Endothelial cell (in vitro differentiated cells): ENCODE data around the gene MRPL28. TPM values are rescaled to one million over a fixed set of nuclear protein-coding genes. Genes with fewer than 3 reads are reported as not detected.

Experiments
- DNase-seq: peaks from one replicate; pipeline ENCODE4 v3.0.0; 2021; ENCODE audit warnings: low spot score
- H3K27ac Mint-ChIP-seq: one replicate; pipeline ENCODE4 v1.8.0; 2021; ENCODE audit warnings: mixed read lengths, inconsistent platforms; ENCODE audit not compliant: unreplicated experiment
- H3K27me3 Mint-ChIP-seq: one replicate; pipeline ENCODE4 v1.8.0; 2021; ENCODE audit warnings: mild to moderate bottlenecking, moderate library complexity, mixed read lengths, inconsistent platforms; ENCODE audit not compliant: unreplicated experiment
- H3K36me3 Mint-ChIP-seq: one replicate; pipeline ENCODE4 v1.8.0; 2021; ENCODE audit warnings: mild to moderate bottlenecking, low read depth, mixed read lengths, inconsistent platforms; ENCODE audit not compliant: unreplicated experiment
- H3K4me1 Mint-ChIP-seq: one replicate; pipeline ENCODE4 v1.8.0; 2021; ENCODE audit warnings: mild to moderate bottlenecking, mixed read lengths, inconsistent platforms; ENCODE audit not compliant: unreplicated experiment
- H3K4me3 Mint-ChIP-seq: one replicate; pipeline ENCODE4 v1.8.0; 2021; ENCODE audit warnings: mild to moderate bottlenecking, mixed read lengths, inconsistent platforms; ENCODE audit not compliant: unreplicated experiment
- H3K9me3 Mint-ChIP-seq: one replicate; pipeline ENCODE4 v1.8.0; 2021; ENCODE audit warnings: mixed read lengths, inconsistent platforms; ENCODE audit not compliant: unreplicated experiment
- CTCF ChIP-seq: fragments of 200-600 bp; sonication (generic); IDR thresholded peaks from one replicate; pipeline ENCODE4 v1.5.0; 2021; ENCODE audit warnings: antibody characterized with exemption; ENCODE audit not compliant: unreplicated experiment
- total RNA-seq: library from RNA; stranded (reverse); fragmentation: NEBNext Ultra II Directional; extraction: Animal tissue kit (Norgen Biotek cat#: 25700); gene quantifications from one replicate; pipeline ENCODE4 v1.2.1, GENCODE V29; 2021; ENCODE audit not compliant: unreplicated experiment

Gene MRPL28
- total RNA-seq, 1 donor from 2014 or later, result 70.8 TPM

DNA sequence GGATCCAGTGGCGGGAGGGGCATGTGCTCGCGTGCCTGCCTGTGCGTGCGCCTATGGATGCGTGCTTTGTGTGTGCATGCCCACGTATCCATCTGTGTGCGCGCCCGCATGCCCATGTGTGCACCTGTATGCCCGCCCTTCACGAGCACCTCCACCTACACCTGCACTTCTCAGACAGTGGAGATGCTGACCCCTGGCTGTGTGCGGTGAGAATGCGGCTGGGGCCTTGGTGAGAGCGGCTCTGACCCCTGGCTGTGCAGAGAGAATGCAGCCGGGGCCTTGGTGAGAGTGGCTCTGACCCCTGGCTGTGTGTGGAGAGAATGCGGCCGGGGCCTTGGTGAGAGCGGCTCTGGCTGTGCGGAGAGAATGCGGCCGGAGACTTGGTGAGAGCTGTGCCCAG, 51.7 kb downstream of the MRPL28 start:
- DNase-seq, result peak; percentile 41
- no peak overlapping the region for H3K4me3 Mint-ChIP-seq

DNA sequence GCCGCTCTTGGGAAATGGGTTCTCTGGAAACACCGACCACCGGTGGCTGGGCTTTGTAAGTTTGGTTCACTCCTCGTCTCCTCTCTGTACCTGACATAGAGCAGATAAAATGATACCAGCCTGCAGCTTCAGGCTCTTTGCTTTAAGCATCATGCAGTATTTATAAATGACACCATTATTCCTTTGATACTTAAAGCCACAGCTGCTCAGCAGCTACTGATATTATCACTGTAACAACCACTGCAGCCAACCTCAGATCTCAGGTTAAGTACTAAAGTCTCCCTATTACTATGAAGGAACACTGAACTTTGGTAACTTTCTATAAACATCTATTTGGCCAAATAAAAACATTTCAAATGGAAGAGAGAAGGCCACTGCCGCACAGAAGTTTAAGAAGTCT, 52.8 kb downstream of the MRPL28 start:
- DNase-seq, result no peak
- TF ChIP-seq CTCF, result no peak
- H3K36me3 Mint-ChIP-seq, result peaks cover 18% of the 10 kb centered on the region
- H3K27ac Mint-ChIP-seq, result no peak overlapping the region
- H3K4me1 Mint-ChIP-seq, result peaks cover 3% of the 10 kb centered on the region
- no peaks in the 10 kb centered on the region for H3K9me3 Mint-ChIP-seq
- H3K4me3 Mint-ChIP-seq, result no peak overlapping the region
- peaks cover 3% of the 10 kb centered on the region for H3K27me3 Mint-ChIP-seq

More for the DNA sequence above, 51.7 kb downstream of the MRPL28 start:
- Mint-ChIP-seq H3K9me3 (no peaks in the 10 kb centered on the region), H3K27ac (no peak overlapping the region), H3K36me3 (peaks cover 18% of the 10 kb centered on the region), H3K27me3 (peaks cover 4% of the 10 kb centered on the region), H3K4me1 (peaks cover 3% of the 10 kb centered on the region)
- no peak for TF ChIP-seq CTCF

Other genes starting within 250 kb of the MRPL28 start
- gene NPRL3, start 231.9 kb downstream of the MRPL28 start, total RNA-seq, result 39.1 TPM
- gene HBZ, start 217.9 kb downstream of the MRPL28 start, total RNA-seq, result not detected
- not detected for gene HBM, start 204.6 kb downstream of the MRPL28 start, total RNA-seq
- gene HBA2, start 197.7 kb downstream of the MRPL28 start, total RNA-seq, result not detected
- gene HBA1, start 193.9 kb downstream of the MRPL28 start, total RNA-seq, result not detected
- gene HBQ1, start 190.1 kb downstream of the MRPL28 start, total RNA-seq, result not detected
- gene LUC7L, start 141.1 kb downstream of the MRPL28 start, total RNA-seq, result 92.2 TPM
- gene FAM234A, start 135.7 kb downstream of the MRPL28 start, total RNA-seq, result 72.3 TPM
- gene RGS11, start 94.6 kb downstream of the MRPL28 start, total RNA-seq, result not detected
- not detected for gene ARHGDIG, start 89.9 kb downstream of the MRPL28 start, total RNA-seq
- not detected for gene PDIA2, start 87.4 kb downstream of the MRPL28 start, total RNA-seq
- gene AXIN1, start 17.8 kb downstream of the MRPL28 start, total RNA-seq, result 17.5 TPM
- gene PGAP6, start 11.4 kb upstream of the MRPL28 start, total RNA-seq, result 133 TPM
- 139 TPM for gene NME4, start 26.7 kb upstream of the MRPL28 start, total RNA-seq
- 14.6 TPM for gene DECR2, start 31.3 kb upstream of the MRPL28 start, total RNA-seq
- gene RAB11FIP3, start 55.1 kb upstream of the MRPL28 start, total RNA-seq, result 81.5 TPM
- gene CAPN15, start 157.2 kb upstream of the MRPL28 start, total RNA-seq, result 49.0 TPM
- gene PRR35, start 189.9 kb upstream of the MRPL28 start, total RNA-seq, result not detected
- 0.69 TPM for gene NHLRC4, start 196.5 kb upstream of the MRPL28 start, total RNA-seq
- 38.4 TPM for gene PIGQ, start 199.4 kb upstream of the MRPL28 start, total RNA-seq
- gene RAB40C, start 219.5 kb upstream of the MRPL28 start, total RNA-seq, result 18.5 TPM